Peyer's patch (tissue), 4 donors: Measurements from ENCODE around the gene CD207. TPM values are rescaled to one million over a fixed set of nuclear protein-coding genes. Genes with fewer than 3 reads are reported as not detected.

Source experiments
- DNase-seq, 3 donors: peaks; one replicate each; pipeline ENCODE4 v3.0.0-alpha.2; 2017 to 2019
- H3K27ac ChIP-seq, 4 donors: fragments of 200-600 bp; sonication (generic); one replicate each; pipeline ENCODE4 v1.5.1; 2016 to 2019
- H3K27me3 ChIP-seq, 2 donors: fragments of 200-600 bp; sonication (generic); one replicate each; pipeline ENCODE4 v1.5.1; 2019
- H3K36me3 ChIP-seq, 3 donors: fragments of 200-600 bp; sonication (generic); one replicate each; pipeline ENCODE4 v1.5.1; 2016 to 2019
- H3K4me1 ChIP-seq, 4 donors: fragments of 200-600 bp; sonication (generic); one replicate each; pipeline ENCODE4 v1.5.1; 2016 to 2019
- H3K4me3 ChIP-seq, 4 donors: fragments of 200-600 bp; sonication (generic); 1 replicate in 3 of 4; 2 replicates in 1 of 4; pipeline ENCODE4 v1.5.1; 2016 to 2019; ENCODE audit warnings: mild to moderate bottlenecking in 1 of 4
- H3K9me3 ChIP-seq, 4 donors: fragments of 200-600 bp; sonication (generic); one replicate each; pipeline ENCODE4 v1.5.1; 2016 to 2019; ENCODE audit warnings: mild to moderate bottlenecking in 1 of 4
- POLR2A ChIP-seq, 2 donors: fragments of 450-650 bp; IDR thresholded peaks; one replicate each; pipeline ENCODE4 v1.5.1; 2017; ENCODE audit warnings: antibody characterized with exemption in 2 of 2, mild to moderate bottlenecking in 2 of 2, moderate library complexity in 2 of 2
- total RNA-seq, 4 donors: library from RNA; depleted of rRNA; stranded (reverse); fragments of >200 nt; gene quantifications; one replicate each; pipeline ENCODE4 v1.1.0, GENCODE V29; 2016
- TF ChIP-seq, protein P1 (sequence below), 6 experiments: fragments of 450-650 bp in 4 of 6; fragments of 200-600 bp in 2 of 6; sonication (generic) in 1 of 6; IDR thresholded peaks; one replicate each; pipeline ENCODE4 v1.5.1; 2017 to 2019; ENCODE audit warnings: antibody characterized with exemption in 6 of 6, mild to moderate bottlenecking in 3 of 6, moderate library complexity in 1 of 6

Gene CD207
- total RNA-seq, 4 donors from 2014 or later: not detected

DNA sequence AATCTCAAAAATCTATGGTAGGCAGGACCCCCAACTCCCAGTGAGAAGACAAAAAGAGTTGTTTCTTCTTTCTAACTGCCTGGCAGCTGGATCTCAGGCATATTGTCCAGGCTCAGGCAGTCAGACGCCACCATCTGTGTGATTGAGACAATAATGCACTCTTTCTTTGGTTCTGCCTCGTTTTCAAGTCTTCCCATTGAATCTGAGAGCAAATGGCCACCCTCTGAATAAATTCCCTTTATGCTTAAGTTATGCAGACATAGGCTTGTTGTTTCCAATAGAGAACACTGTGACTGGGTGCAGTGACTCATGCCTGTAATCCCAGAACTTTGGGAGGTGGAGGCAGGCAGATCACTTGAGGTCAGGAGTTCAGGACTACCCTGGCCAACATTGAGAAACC lies 15.3 kb upstream of the CD207 start:
- Histone ChIP-seq H3K4me3 (no peak overlapping the region), H3K27ac (no peak overlapping the region), H3K27me3 (no peaks in the 10 kb centered on the region), H3K36me3 (no peaks in the 10 kb centered on the region), H3K4me1 (no peaks in the 10 kb centered on the region), H3K9me3 (no peaks in the 10 kb centered on the region)
- TF ChIP-seq POLR2A (IDR thresholded peaks at IDR 0.05): no peak
- TF ChIP-seq, protein P1, sequence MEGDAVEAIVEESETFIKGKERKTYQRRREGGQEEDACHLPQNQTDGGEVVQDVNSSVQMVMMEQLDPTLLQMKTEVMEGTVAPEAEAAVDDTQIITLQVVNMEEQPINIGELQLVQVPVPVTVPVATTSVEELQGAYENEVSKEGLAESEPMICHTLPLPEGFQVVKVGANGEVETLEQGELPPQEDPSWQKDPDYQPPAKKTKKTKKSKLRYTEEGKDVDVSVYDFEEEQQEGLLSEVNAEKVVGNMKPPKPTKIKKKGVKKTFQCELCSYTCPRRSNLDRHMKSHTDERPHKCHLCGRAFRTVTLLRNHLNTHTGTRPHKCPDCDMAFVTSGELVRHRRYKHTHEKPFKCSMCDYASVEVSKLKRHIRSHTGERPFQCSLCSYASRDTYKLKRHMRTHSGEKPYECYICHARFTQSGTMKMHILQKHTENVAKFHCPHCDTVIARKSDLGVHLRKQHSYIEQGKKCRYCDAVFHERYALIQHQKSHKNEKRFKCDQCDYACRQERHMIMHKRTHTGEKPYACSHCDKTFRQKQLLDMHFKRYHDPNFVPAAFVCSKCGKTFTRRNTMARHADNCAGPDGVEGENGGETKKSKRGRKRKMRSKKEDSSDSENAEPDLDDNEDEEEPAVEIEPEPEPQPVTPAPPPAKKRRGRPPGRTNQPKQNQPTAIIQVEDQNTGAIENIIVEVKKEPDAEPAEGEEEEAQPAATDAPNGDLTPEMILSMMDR (IDR thresholded peaks at IDR 0.05): no peak
- no peak for DNase-seq

DNA sequence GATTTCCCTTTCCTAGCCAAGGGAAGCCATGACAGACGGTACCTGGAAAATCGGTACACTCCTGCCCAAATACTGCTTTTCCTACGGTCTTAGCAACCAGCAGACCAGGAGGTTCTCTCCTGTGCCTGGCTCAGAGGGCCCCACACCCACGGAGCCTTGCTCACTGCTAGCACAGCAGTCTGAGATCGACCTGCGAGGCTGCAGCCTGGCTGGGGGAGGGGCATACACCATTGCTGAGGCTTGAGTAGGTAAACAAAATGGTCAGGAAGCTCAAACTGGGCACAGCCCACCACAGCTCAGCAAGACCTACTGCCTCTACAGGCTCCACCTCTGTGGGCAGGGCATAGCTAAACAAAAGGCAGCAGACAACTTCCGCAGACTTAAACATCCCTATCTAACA lies 6.8 kb upstream of the CD207 start:
- Histone ChIP-seq H3K27ac (no peak overlapping the region), H3K4me3 (no peak overlapping the region), H3K9me3 (no peaks in the 10 kb centered on the region), H3K36me3 (no peaks in the 10 kb centered on the region), H3K4me1 (no peaks in the 10 kb centered on the region), H3K27me3 (no peaks in the 10 kb centered on the region)
- TF ChIP-seq, protein P1 (IDR thresholded peaks at IDR 0.05): no peak
- no peak for TF ChIP-seq POLR2A (IDR thresholded peaks at IDR 0.05)
- no peak for DNase-seq

DNA sequence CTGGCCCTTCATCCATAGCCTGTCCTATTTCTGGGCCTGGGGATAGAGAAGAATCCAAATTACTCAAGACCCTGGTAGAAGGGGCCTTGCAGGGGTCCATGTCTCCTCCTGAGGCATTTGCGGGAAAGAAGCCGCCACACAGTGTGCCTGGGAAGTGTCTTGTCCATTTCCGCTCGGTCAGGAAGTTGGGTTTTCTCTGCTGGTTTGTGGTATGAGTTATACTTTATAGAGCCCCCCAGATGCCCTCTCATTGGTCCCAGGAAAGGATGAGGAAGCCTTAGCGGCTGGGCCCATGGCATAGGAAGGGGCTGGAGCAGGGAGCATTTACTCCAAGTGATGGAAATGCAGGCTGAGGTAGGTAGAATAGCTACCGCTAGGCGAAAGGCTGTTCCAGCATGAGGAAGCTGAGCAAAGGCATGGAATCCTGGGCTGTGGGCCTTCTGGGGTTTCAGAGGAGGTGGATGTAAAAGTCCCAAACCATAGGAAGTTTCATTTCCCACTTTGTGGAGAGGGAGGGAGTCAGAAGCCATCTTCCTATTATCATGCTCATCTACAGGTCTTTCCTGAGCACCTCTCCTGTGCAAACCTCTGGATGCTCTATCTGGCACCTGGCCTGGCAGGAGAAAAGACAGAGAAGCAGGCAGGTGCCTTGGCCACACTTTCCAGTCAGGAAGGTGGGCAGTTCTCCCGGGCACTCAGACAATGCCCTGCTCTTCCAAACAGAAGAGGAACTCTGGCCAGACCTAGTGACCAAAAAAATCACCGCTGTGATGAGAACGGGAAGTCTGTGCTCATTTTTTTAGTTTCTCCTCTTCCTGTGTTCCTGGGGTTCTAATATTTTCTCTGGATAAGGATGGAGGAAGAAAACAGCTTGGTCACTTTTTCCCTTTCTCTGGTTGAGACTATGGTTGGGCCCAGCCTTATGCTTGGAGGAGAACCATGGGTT lies 2.6 kb upstream of the CD207 start:
- H3K4me3 ChIP-seq: no peak overlapping the region
- TF ChIP-seq POLR2A (IDR thresholded peaks at IDR 0.05): no peak
- TF ChIP-seq, protein P1 (IDR thresholded peaks at IDR 0.05): no peak
- no peaks in the 10 kb centered on the region for H3K4me1 ChIP-seq
- no peaks in the 10 kb centered on the region for H3K36me3 ChIP-seq
- DNase-seq: no peak
- no peak overlapping the region for H3K27ac ChIP-seq
- H3K27me3 ChIP-seq: no peaks in the 10 kb centered on the region
- H3K9me3 ChIP-seq: no peaks in the 10 kb centered on the region

DNA sequence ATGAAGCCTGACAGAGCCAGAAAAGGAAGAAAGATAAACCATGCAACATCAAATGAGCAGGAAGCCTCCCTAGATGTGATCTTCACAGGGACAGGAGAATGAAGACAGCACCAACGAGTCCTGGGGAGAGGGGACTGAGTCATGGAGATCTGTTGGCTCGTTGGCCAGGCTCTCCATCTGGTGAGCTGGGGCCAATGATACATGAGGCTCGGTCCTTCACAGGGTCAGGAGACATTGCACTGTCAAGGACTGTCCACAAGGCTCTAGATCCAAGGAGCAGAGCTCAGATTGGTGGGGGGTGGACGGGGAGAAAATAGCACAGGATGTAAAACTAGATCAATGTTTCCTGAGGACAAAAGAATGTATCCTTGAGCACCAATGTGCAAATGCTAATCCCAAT lies 735 bp downstream of the CD207 start:
- Histone ChIP-seq H3K36me3 (no peaks in the 10 kb centered on the region), H3K9me3 (no peaks in the 10 kb centered on the region), H3K27ac (no peak overlapping the region), H3K27me3 (no peaks in the 10 kb centered on the region), H3K4me1 (no peaks in the 10 kb centered on the region), H3K4me3 (no peak overlapping the region)
- DNase-seq: no peak
- TF ChIP-seq, protein P1 (IDR thresholded peaks at IDR 0.05): no peak
- no peak for TF ChIP-seq POLR2A (IDR thresholded peaks at IDR 0.05)

DNA sequence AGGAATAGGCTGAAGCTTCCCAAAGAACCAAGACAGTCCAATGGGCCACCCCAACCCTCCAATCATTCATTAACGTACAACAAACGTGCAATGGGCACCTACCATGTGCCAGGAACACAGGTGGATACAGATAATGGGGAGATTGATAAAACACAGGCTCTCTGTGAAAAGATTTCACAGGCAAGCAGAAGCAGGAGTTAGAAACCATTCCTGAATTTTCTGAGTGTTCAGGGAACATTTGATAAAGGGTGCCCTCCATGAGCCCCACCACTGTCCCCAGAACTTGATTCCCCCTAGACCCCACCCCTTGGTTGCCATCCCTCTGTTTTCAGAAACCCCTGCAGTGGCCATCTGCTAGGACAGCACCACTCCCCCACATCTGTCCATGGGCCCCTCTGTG lies 1.5 kb downstream of the CD207 start:
- H3K4me1 ChIP-seq: no peaks in the 10 kb centered on the region
- no peak overlapping the region for H3K27ac ChIP-seq
- H3K36me3 ChIP-seq: no peaks in the 10 kb centered on the region
- no peaks in the 10 kb centered on the region for H3K9me3 ChIP-seq
- no peak for DNase-seq
- H3K4me3 ChIP-seq: no peak overlapping the region
- no peaks in the 10 kb centered on the region for H3K27me3 ChIP-seq
- TF ChIP-seq POLR2A (IDR thresholded peaks at IDR 0.05): no peak
- TF ChIP-seq, protein P1 (IDR thresholded peaks at IDR 0.05): no peak
